ENCODE results near the gene CCDC66.

GRCh38 chr3:56654460-56654859 lies 97.5 kb downstream of the CCDC66 start:
- TF ChIP-seq CTCF (IDR thresholded peaks at IDR 0.05; ENCODE audit: control extremely low read depth in 1 of 3, insufficient read depth in 1 of 3, low read depth in 1 of 3, low read length in 3 of 3) (no peak), YY1 (IDR thresholded peaks at IDR 0.05; ENCODE audit: low read depth, low read length) (no peak), KDM1A (IDR thresholded peaks at IDR 0.05; ENCODE audit: borderline replicate concordance, low read length) (no peak), SRF (IDR thresholded peaks at IDR 0.05; ENCODE audit: low read depth, low read length) (no peak), BACH1 (IDR thresholded peaks at IDR 0.05; ENCODE audit: low read length) (no peak)
